AG04449 (cell line): ENCODE measurements around the gene VWA5B1.

Experiments
- CTCF ChIA-PET: fragments of 350-600 bp; formaldehyde crosslinking; extraction: SDS; loops from one replicate; lab custom pipeline; 2021; ENCODE audit warnings: antibody characterized with exemption; lab: Yijun Ruan, JAX
- POLR2A ChIA-PET: fragments of 400-600, 350-600 bp; formaldehyde crosslinking; extraction: SDS; loops from one replicate; lab custom pipeline; 2020; ENCODE audit warnings: antibody characterized with exemption, inconsistent platforms; lab: Yijun Ruan, JAX
- DNase-seq: peaks from one replicate; pipeline ENCODE4 v3.0.0-alpha.2; 2010; ENCODE audit warnings: low read depth, low spot score
- H3K4me3 ChIP-seq: 2 replicates; pipeline ENCODE4 v1.5.1; 2011; ENCODE audit warnings: low read depth, mild to moderate bottlenecking, control low read depth, low read length
- CTCF ChIP-seq: IDR thresholded peaks from one replicate; pipeline ENCODE4 v1.5.1; 2011; ENCODE audit warnings: mild to moderate bottlenecking, moderate library complexity, low read length, control low read depth, inconsistent platforms; ENCODE audit not compliant: insufficient read depth; ENCODE audit errors: missing control alignments

Gene VWA5B1

GRCh38 chr1:20404466-20404865 is 113.8 kb downstream of the VWA5B1 start:
- DNase-seq = no peak
- ChIA-PET POLR2A (no interaction called here), CTCF (interaction anchor here (0.7 to 2.2 kb wide), 3 partner anchors 25 to 27 kb away, joined by 4 to 7 read pairs (median 6); no protein-coding TSS in a partner anchor)
- no peak for TF ChIP-seq CTCF
- H3K4me3 ChIP-seq = no peak overlapping the region
